Measurements from ENCODE around the gene KLHL26.

Gene KLHL26

DNA sequence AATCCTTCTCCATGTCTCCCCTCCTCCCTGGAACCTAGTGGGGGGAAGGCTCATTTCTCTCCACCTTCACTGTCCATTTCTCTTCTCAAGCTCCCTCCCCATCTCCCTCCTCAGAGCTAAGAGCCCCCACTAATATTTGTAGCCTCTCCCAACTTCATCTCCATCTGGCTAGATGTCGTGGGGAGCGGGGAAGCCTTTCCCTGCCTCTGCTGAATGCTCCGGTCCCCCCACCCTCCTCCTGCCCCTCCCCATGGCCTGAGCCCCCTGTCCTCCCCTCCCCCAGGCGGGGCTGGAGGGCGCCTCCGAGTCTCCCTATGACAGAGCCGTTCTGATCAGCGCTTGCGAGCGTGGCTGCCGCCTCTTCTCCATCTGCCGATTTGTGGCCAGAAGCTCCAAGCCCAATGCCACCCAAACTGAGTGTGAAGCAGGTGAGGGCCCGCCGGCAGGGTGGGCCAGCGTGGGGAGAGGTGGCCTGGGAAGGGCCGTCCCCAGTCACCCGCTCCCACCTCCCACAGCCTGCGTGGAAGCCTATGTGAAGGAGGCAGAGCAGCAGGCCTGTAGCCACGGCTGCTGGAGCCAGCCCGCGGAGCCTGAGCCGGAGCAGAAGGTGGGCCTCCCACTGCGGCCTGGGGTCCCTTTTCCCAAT lies 23.1 kb upstream of the KLHL26 start:
- no peak for DNase-seq

- DNase-seq: no peak
These were observed 20.8 kb upstream of the KLHL26 start for GRCh38 chr19:18616023-18616422.

GRCh38 chr19:18617562-18617961 lies 19.3 kb upstream of the KLHL26 start:
- no peak for DNase-seq

DNA sequence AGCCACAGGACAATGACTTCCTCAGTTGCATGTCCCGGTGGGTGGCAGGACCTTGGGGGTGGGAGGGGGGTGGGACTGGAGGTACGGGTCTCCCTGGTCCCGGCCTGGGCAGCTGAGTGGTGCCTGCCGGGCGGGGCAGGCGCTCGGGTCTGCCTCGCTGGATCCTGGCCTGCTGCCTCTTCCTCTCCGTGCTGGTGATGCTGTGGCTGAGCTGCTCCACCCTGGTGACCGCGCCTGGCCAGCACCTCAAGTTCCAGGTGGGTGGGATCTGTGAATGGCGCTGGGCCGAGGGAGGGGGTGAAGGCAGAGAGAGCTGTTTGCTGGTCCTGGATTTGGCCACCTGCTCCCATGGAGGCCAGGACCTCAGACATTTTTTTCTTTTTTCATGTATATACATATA lies 18.6 kb upstream of the KLHL26 start:
- no peak for DNase-seq

- no peak for DNase-seq
These were observed 16.5 kb upstream of the KLHL26 start for GRCh38 chr19:18620311-18620710.

- DNase-seq: no peak
These were observed 15.9 kb upstream of the KLHL26 start for GRCh38 chr19:18620902-18621301.

- DNase-seq: no peak
These were observed 9.9 kb upstream of the KLHL26 start for GRCh38 chr19:18626906-18627305.

- no peak for DNase-seq
These were observed 7.4 kb upstream of the KLHL26 start for GRCh38 chr19:18629166-18630088.

DNA sequence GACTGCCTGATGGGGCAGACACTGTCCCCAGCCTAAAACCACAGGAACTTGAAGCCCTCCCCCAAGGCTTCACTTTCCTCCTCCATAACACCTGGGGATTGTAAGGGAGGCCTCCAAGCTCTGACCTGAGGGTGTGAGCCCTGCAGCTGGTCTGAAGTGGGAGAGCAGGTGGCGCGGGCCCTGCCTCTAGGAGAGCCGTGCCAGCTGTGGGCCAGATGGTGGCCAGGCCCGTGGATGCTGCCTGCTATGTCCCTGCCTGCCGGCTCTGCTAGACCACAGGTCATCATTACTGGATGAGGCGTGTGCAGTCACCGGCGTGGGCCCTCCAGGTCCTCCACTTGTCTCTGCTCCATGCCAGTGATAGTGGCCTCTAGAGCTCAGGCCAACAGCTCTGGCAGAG lies 3.5 kb upstream of the KLHL26 start:
- no peak for DNase-seq

DNA sequence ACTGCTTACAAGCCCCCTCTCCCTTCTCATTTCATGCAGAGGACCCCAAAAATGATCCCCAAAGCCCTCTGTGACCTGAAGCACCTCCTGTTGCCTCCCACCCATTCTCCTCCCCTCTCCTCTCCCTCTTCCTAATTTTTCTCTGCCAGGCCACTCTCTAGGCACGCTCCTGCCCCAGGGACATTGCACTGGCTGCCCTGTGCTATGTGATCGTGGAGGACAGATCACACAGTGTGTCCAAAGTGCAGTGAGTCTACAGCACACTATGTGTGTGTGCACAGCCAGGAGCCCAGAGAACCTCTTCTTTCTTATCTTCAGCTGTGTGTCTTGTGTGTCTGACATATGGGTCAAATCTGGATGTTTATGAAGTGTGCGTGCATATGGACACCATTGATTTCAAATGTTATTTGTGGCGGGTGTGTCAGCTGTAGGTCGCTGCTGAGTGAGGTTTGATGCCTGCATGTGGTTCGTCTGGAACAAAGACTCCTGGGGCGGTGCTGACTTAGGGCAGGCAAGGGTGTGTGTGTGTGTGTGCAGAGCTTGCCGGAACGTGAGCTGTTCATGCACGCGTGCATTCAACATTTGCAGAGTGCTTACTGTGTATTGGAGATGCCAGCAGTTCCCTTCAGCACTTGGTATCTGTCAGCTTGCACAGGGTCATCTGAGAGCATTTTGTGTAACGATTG lies 2.1 kb upstream of the KLHL26 start:
- no peak for DNase-seq

DNA sequence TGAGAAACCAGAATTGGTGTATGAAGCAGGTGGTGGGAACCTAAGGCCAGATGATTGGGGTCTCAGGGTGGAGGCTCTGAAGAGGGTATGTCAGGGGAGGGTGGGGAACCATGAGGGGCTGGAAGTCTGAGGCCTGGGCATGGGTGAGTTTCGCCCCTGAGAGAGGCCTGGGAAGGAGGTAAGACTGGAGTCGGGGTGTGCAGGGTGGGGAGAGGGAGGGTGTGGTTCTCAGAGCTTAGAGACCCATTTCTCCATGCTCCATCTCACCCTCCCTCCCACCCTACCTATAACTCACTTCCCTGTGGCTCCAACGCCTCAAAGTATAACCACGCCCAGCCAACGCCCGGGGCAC lies 1.0 kb upstream of the KLHL26 start:
- no peak for DNase-seq

DNA sequence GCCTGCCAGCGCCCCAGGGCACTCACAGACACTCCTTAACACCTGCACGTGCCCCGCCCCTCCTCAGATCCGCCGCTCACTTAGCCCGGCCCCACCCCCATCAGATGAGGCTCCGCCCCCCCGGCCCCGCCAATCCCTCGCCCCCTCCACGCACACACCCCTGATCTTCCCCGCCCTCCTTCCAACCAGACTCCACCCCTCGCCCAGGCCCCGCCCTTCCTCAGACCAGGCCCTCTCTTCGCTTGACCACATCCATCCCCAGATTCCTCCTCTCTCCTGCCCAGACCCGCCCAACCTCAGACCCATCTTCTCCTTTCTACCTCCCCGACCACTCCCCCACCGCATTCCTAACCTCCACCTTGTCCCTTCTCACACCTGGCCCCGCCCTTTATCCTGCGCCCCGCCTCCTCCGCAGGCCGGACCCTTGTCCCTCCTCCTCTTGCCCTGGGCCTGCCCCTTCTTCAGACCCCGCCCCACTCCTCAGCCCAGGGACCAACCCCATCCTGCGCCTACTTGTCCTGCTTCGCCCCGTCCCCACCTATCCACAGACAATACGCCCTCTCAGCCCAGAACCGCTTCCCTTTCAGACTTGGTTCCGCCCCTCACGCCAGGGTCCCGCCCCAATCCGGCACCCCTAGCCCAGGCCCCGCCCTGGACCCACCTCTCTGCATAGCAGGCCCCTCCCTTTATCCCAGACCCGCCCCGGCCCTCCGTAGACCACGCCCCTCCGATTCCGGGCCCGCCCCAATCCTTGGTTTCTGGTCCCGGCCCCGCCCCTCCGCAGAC lies 452 bp upstream of the KLHL26 start:
- peak; percentile 99 for DNase-seq

DNA sequence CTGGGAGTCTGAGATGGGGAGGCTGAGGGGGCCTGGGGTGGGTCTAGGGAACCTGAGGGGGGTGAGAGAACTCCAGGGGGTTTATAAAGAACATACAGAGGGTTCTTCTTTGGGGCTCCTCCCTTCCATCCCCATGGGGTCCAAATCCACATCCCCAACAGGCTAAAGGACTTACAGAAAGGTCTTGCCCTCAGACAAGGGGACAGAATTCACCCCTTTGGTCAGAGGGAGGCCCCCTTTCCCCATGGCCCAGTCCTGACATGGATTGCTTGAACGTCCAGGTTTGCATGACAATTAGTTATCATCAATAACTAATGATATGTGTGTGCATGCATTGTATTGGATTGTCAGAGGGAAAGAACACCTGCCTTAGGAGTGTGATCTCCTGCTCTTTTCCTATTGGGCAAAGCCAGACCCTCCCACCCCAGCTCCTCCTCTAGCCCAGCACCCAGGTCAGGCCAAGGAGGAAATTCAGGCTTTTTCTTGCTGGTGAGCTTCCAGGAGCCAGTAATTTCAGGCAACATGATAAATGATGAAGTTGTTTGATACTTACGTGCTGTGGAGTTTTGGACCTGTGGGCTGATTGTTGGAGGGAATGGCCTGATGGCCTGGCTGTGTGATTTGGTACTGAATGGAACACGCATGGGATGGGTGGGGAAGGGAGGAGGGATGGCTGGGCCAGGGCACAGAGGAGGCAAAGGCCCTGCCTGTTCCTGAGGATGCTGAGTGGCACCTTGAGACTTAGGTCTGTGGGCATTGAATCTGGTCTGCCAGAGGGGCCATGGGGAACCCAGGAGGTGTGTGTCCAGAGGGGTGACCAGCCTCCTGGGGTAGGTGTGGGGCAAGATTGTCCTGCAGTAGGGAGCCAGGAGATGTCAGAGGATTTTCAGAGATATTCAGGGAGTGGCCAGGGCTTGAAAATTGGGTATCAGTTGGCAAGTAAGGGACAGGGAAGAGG lies 1.1 kb downstream of the KLHL26 start:
- no peak for DNase-seq

- DNase-seq: no peak
These were observed 2.9 kb downstream of the KLHL26 start for GRCh38 chr19:18639706-18640243.

GRCh38 chr19:18644196-18645034 lies 7.6 kb downstream of the KLHL26 start:
- no peak for DNase-seq

- no peak for DNase-seq
These were observed 8.2 kb downstream of the KLHL26 start for GRCh38 chr19:18645035-18645511.

DNA sequence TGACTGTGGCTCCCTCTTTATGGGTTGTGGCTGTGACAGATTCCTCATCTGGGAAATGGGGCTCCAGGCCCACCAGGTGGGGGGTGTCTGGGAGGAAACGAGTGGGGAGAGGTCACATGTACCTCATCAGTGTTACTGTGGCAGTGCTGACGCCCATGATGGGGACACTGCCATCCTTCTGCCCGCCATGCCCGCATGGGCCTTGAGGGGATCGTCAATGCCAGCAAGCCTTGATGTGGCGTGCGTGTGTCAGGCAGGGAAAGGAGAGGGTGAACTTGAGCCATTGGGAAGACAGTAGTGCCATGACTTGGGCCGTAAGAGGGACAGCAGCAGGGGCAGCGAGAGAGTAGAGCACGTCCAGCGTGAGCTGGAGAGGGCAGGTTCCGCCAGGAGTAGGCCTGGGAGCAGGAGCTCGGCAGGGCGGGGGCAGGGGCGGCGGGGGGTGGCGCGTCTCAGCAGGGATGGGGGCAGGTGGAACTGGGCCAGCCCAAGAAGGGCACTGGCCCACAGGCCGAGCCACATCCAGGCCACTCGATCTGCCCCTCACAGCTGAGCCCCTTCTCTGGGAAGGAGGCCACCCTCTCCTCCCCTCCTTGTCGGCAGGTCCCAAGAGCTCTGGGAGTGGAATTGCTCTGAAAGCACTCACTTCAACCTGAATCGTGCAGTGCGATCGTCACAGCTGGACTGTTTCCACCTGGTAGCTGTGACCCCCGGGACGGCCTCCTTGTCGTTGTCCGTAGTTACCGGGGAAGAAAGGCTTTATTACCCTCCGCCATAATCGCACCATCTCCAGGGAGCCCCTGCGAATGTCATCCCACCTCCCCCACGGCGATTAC lies 9.9 kb downstream of the KLHL26 start:
- DNase-seq: no peak

GRCh38 chr19:18647371-18647767 lies 10.5 kb downstream of the KLHL26 start:
- no peak for DNase-seq

DNA sequence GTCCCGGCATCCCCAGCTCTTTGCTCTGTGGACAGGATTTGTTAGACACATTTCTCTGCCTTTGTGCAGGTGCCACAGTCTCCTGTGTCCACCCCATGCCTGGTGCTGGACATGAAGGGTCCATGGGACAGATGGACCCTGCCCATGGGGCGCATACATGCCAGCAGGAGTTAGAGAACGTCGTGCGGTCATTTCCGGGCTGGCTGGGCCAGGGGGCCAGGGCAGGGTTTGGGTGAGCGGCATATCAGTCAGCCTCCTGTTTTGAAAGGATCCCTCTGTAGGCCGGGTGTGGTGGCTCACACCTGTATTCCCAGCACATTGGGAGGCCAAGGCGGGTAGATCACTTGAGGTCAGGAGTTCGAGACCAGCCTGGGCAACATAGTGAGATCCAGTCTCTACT lies 11.0 kb downstream of the KLHL26 start:
- no peak for DNase-seq

- no peak for DNase-seq
These were observed 12.1 kb downstream of the KLHL26 start for GRCh38 chr19:18648973-18649315.

Data from activated CD8-positive, alpha-beta memory T cell treated with anti-CD3 and anti-CD28 coated beads, Interleukin-2, amount 50 U/mL, for 4 hours (primary cell).